GM23338 (cell line): ENCODE results near the gene LRFN3. TPM values are rescaled to one million over a fixed set of nuclear protein-coding genes. Genes with fewer than 3 reads are reported as not detected.

Source experiments
- ATAC-seq: fragments of 200-7000 bp; cut with Tn5 transposase; 3 replicates; pipeline ENCODE4 v1.9.1; 2020
- DNase-seq: peaks from one replicate; pipeline ENCODE4 v3.0.0-alpha.2; 2015; ENCODE audit warnings: low spot score
- H2AFZ ChIP-seq: fragments of 200-600 bp; sonication (generic); 2 replicates; pipeline ENCODE4 v1.8.0; 2016; ENCODE audit warnings: antibody characterized with exemption, mild to moderate bottlenecking, moderate library complexity
- H3F3A ChIP-seq: fragments of 200-600 bp; sonication (generic); replicated peaks from 2 replicates; pipeline ENCODE4 v1.8.0; 2017; ENCODE audit warnings: antibody characterized with exemption, mixed run types, low read depth
- H3K27ac ChIP-seq: fragments of 200-600 bp; sonication (generic); 2 replicates; pipeline ENCODE4 v1.6.1; 2016; ENCODE audit warnings: low read depth
- H3K27me3 ChIP-seq: fragments of 200-600 bp; sonication (generic); 2 replicates; pipeline ENCODE4 v1.8.0; 2016; ENCODE audit warnings: mild to moderate bottlenecking, mixed run types, moderate library complexity; ENCODE audit not compliant: insufficient read depth
- H3K36me3 ChIP-seq: fragments of 200-600 bp; sonication (generic); 2 replicates; pipeline ENCODE4 v1.8.0; 2016; ENCODE audit warnings: mild to moderate bottlenecking; ENCODE audit not compliant: insufficient read depth
- H3K4me1 ChIP-seq: fragments of 200-600 bp; sonication (generic); 2 replicates; pipeline ENCODE4 v1.8.0; 2016; ENCODE audit warnings: mild to moderate bottlenecking, moderate library complexity; ENCODE audit not compliant: insufficient read depth
- H3K4me2 ChIP-seq: fragments of 200-600 bp; sonication (generic); 2 replicates; pipeline ENCODE4 v1.7.1; 2017; ENCODE audit warnings: mixed run types
- H3K4me3 ChIP-seq: fragments of 200-600 bp; sonication (generic); 2 replicates; pipeline ENCODE4 v1.6.1; 2016; ENCODE audit warnings: mixed run types
- H3K79me2 ChIP-seq: fragments of 200-600 bp; sonication (generic); replicated peaks from 2 replicates; pipeline ENCODE4 v1.8.0; 2017; ENCODE audit warnings: mild to moderate bottlenecking; ENCODE audit not compliant: insufficient read depth
- H3K9me2 ChIP-seq: fragments of 200-600 bp; sonication (generic); 2 replicates; pipeline ENCODE4 v1.8.0; 2017; ENCODE audit not compliant: insufficient read depth
- H4K20me1 ChIP-seq: fragments of 200-600 bp; sonication (generic); replicated peaks from 2 replicates; pipeline ENCODE4 v1.8.0; 2017; ENCODE audit warnings: mild to moderate bottlenecking; ENCODE audit not compliant: insufficient read depth
- H3K27ac Mint-ChIP-seq: 2 replicates; pipeline ENCODE4 v1.8.0; 2020; ENCODE audit warnings: inconsistent platforms, mild to moderate bottlenecking, moderate library complexity, mixed read lengths
- H3K27me3 Mint-ChIP-seq: 3 replicates; pipeline ENCODE4 v1.8.0; 2022; ENCODE audit warnings: low read depth, mild to moderate bottlenecking, moderate library complexity, mixed read lengths, inconsistent platforms; ENCODE audit not compliant: insufficient read depth, poor library complexity
- H3K36me3 Mint-ChIP-seq: 3 replicates; pipeline ENCODE4 v1.8.0; 2021; ENCODE audit warnings: low read depth, mild to moderate bottlenecking, inconsistent platforms, moderate library complexity, mixed read lengths
- H3K4me1 Mint-ChIP-seq: 3 replicates; pipeline ENCODE4 v1.8.0; 2020; ENCODE audit warnings: mild to moderate bottlenecking, inconsistent platforms, mixed read lengths
- H3K4me3 Mint-ChIP-seq: 3 replicates; pipeline ENCODE4 v1.8.0; 2021; ENCODE audit warnings: moderate library complexity, mild to moderate bottlenecking, inconsistent platforms, mixed read lengths
- H3K9me3 Mint-ChIP-seq: 3 replicates; pipeline ENCODE4 v1.8.0; 2020; ENCODE audit warnings: moderate library complexity, mild to moderate bottlenecking, inconsistent platforms, mixed read lengths
- CREB1 ChIP-seq: fragments of 250-450 bp; sonication (Bioruptor Pico); IDR thresholded peaks from 2 replicates; pipeline ENCODE4 v1.5.0; 2020; ENCODE audit warnings: low read depth, mild to moderate bottlenecking, moderate library complexity
- ETS1 ChIP-seq: IDR thresholded peaks from 2 replicates; pipeline ENCODE4 v1.6.1; 2016; ENCODE audit warnings: antibody characterized with exemption
- EZH2 ChIP-seq: fragments of 200-600 bp; sonication (generic); IDR thresholded peaks from one replicate; pipeline ENCODE4 v1.8.0; 2017; ENCODE audit warnings: antibody characterized with exemption, mild to moderate bottlenecking, low read depth; ENCODE audit not compliant: unreplicated experiment
- EZH2phosphoT487 ChIP-seq: fragments of 200-600 bp; sonication (generic); IDR thresholded peaks from one replicate; pipeline ENCODE4 v1.8.1; 2018; ENCODE audit warnings: antibody characterized with exemption; ENCODE audit not compliant: unreplicated experiment
- JUNB ChIP-seq: IDR thresholded peaks from one replicate; pipeline ENCODE4 v1.6.1; 2016; ENCODE audit warnings: antibody characterized with exemption; ENCODE audit not compliant: unreplicated experiment
- NANOG ChIP-seq: IDR thresholded peaks from 2 replicates; pipeline ENCODE4 v1.6.1; 2016; ENCODE audit warnings: antibody characterized with exemption, borderline replicate concordance
- POLR2AphosphoS5 ChIP-seq: IDR thresholded peaks from 2 replicates; pipeline ENCODE4 v1.6.1; 2016; ENCODE audit warnings: antibody characterized with exemption, low read depth
- REST ChIP-seq: IDR thresholded peaks from one replicate; pipeline ENCODE4 v1.6.1; 2018; ENCODE audit warnings: antibody characterized with exemption; ENCODE audit not compliant: unreplicated experiment
- STAT1 ChIP-seq: IDR thresholded peaks from one replicate; pipeline ENCODE4 v1.6.1; 2016; ENCODE audit warnings: antibody characterized with exemption; ENCODE audit not compliant: unreplicated experiment
- ZNF114 ChIP-seq: fragments of 250-450 bp; sonication (Bioruptor Pico); IDR thresholded peaks from 2 replicates; pipeline ENCODE4 v1.5.0; 2020; ENCODE audit warnings: mild to moderate bottlenecking, moderate library complexity
- ZNF331 ChIP-seq: fragments of 250-450 bp; sonication (Bioruptor Pico); IDR thresholded peaks from 2 replicates; pipeline ENCODE4 v1.5.0; 2020; ENCODE audit warnings: low read depth, mild to moderate bottlenecking, moderate library complexity
- polyA plus RNA-seq: library from polyadenylated mRNA; unstranded; fragments of >200 nt; fragmentation: Nextera tagmentation; extraction: Ambion mirVana; gene quantifications from 2 replicates; pipeline ENCODE4 v1.2.1, GENCODE V29; 2016
- total RNA-seq: library from RNA; depleted of rRNA; stranded (reverse); fragments of >200 nt; shearing (Covaris generic); gene quantifications from 2 replicates; pipeline ENCODE4 v1.2.3, GENCODE V29; 2014
- TF ChIP-seq, protein P1 (sequence below): fragments of 250-450 bp; sonication (Bioruptor Pico); IDR thresholded peaks from 2 replicates; pipeline ENCODE4 v1.5.0; 2020; ENCODE audit warnings: mild to moderate bottlenecking, moderate library complexity
- TF ChIP-seq, protein P2 (sequence below), 2 experiments: fragments of 200-600 bp in 1 of 2; sonication (generic) in 1 of 2; conservative IDR thresholded peaks; 2 replicates each; pipeline versions ENCODE4 v1.5.1 to v1.6.1; 2016 to 2017; ENCODE audit warnings: antibody characterized with exemption in 2 of 2, low read depth in 2 of 2, mild to moderate bottlenecking in 2 of 2, moderate library complexity in 1 of 2

LRFN3 gene
- total and polyA plus RNA-seq, 2 experiments from 2014 or later: 5.8 to 15.1 TPM

DNA sequence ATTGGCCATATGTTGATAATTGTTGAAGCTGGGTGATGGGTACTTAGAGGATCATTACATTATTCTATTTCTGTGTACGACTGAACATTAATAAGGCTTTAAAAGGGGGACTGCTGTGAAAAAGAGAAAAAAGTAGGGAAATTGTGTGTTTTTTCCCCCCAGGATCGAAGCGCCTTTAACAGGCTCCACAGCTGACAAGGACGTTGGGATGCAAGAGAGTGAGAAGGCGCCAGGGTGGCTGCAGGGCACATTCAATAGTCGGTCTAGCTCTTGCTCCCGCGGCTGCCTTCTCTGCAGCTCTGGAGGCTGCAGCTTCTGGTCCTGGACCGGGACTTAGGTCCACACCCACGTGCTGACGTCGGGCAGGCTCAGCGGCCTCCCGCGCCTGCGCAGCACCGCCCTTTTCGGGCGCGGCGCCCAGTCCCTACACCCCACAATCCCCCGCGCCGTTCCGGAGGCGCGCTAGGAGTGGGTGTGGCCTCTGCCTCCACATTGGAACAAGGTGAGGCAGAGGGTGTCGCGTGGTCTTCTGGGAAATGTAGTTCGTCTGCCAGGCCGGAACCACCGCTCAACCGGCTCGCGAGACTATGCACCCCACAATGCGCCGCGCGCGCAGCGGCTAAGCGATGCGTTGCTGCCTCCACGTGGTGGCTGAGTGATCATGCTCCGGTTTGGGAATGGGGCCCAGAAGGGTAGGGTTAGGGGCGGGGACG lies 4.9 kb upstream of the LRFN3 start:
- no peaks in the 10 kb centered on the region for H3K27me3 ChIP-seq
- Mint-ChIP-seq H3K36me3 (no peaks in the 10 kb centered on the region; the same call in 2 of the 3 replicates), H3K27ac (peak overlapping the region; percentile 94), H3K9me3 (no peaks in the 10 kb centered on the region; the same call in 2 of the 3 replicates), H3K4me1 (peaks cover 19% of the 10 kb centered on the region), H3K4me3 (peak overlapping the region; percentile 67), H3K27me3 (peaks cover 20% of the 10 kb centered on the region)
- H3K27ac ChIP-seq: no peak overlapping the region
- H3K36me3 ChIP-seq: no peaks in the 10 kb centered on the region
- no peaks in the 10 kb centered on the region for H4K20me1 ChIP-seq
- H3F3A ChIP-seq: peaks cover 13% of the 10 kb centered on the region
- H3K4me1 ChIP-seq: peaks cover 17% of the 10 kb centered on the region; the same call in 1 of the 2 replicates
- no peak for TF ChIP-seq EZH2phosphoT487
- no peak for TF ChIP-seq ZNF331 (CRISPR knock-in tag)
- TF ChIP-seq ETS1: peak; percentile 95
- TF ChIP-seq POLR2AphosphoS5: peak; percentile 99
- TF ChIP-seq, protein P1, sequence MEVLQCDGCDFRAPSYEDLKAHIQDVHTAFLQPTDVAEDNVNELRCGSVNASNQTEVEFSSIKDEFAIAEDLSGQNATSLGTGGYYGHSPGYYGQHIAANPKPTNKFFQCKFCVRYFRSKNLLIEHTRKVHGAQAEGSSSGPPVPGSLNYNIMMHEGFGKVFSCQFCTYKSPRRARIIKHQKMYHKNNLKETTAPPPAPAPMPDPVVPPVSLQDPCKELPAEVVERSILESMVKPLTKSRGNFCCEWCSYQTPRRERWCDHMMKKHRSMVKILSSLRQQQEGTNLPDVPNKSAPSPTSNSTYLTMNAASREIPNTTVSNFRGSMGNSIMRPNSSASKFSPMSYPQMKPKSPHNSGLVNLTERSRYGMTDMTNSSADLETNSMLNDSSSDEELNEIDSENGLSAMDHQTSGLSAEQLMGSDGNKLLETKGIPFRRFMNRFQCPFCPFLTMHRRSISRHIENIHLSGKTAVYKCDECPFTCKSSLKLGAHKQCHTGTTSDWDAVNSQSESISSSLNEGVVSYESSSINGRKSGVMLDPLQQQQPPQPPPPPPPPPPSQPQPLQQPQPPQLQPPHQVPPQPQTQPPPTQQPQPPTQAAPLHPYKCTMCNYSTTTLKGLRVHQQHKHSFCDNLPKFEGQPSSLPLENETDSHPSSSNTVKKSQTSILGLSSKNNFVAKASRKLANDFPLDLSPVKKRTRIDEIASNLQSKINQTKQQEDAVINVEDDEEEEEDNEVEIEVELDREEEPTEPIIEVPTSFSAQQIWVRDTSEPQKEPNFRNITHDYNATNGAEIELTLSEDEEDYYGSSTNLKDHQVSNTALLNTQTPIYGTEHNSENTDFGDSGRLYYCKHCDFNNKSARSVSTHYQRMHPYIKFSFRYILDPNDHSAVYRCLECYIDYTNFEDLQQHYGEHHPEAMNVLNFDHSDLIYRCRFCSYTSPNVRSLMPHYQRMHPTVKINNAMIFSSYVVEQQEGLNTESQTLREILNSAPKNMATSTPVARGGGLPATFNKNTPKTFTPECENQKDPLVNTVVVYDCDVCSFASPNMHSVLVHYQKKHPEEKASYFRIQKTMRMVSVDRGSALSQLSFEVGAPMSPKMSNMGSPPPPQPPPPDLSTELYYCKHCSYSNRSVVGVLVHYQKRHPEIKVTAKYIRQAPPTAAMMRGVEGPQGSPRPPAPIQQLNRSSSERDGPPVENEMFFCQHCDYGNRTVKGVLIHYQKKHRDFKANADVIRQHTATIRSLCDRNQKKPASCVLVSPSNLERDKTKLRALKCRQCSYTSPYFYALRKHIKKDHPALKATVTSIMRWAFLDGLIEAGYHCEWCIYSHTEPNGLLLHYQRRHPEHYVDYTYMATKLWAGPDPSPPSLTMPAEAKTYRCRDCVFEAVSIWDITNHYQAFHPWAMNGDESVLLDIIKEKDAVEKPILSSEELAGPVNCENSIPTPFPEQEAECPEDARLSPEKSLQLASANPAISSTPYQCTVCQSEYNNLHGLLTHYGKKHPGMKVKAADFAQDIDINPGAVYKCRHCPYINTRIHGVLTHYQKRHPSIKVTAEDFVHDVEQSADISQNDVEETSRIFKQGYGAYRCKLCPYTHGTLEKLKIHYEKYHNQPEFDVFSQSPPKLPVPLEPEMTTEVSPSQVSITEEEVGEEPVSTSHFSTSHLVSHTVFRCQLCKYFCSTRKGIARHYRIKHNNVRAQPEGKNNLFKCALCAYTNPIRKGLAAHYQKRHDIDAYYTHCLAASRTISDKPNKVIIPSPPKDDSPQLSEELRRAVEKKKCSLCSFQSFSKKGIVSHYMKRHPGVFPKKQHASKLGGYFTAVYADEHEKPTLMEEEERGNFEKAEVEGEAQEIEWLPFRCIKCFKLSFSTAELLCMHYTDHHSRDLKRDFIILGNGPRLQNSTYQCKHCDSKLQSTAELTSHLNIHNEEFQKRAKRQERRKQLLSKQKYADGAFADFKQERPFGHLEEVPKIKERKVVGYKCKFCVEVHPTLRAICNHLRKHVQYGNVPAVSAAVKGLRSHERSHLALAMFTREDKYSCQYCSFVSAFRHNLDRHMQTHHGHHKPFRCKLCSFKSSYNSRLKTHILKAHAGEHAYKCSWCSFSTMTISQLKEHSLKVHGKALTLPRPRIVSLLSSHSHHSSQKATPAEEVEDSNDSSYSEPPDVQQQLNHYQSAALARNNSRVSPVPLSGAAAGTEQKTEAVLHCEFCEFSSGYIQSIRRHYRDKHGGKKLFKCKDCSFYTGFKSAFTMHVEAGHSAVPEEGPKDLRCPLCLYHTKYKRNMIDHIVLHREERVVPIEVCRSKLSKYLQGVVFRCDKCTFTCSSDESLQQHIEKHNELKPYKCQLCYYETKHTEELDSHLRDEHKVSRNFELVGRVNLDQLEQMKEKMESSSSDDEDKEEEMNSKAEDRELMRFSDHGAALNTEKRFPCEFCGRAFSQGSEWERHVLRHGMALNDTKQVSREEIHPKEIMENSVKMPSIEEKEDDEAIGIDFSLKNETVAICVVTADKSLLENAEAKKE: no peak
- peak; percentile 67 for TF ChIP-seq CREB1 (CRISPR knock-in tag)
- no peak for TF ChIP-seq STAT1
- TF ChIP-seq NANOG: no peak
- TF ChIP-seq, protein P2, sequence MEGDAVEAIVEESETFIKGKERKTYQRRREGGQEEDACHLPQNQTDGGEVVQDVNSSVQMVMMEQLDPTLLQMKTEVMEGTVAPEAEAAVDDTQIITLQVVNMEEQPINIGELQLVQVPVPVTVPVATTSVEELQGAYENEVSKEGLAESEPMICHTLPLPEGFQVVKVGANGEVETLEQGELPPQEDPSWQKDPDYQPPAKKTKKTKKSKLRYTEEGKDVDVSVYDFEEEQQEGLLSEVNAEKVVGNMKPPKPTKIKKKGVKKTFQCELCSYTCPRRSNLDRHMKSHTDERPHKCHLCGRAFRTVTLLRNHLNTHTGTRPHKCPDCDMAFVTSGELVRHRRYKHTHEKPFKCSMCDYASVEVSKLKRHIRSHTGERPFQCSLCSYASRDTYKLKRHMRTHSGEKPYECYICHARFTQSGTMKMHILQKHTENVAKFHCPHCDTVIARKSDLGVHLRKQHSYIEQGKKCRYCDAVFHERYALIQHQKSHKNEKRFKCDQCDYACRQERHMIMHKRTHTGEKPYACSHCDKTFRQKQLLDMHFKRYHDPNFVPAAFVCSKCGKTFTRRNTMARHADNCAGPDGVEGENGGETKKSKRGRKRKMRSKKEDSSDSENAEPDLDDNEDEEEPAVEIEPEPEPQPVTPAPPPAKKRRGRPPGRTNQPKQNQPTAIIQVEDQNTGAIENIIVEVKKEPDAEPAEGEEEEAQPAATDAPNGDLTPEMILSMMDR (conservative IDR thresholded peaks at IDR 0.05; ENCODE audit: low read depth in 2 of 2): peak; percentile 76 to 98
- TF ChIP-seq JUNB: no peak
- no peak for TF ChIP-seq ZNF114
- TF ChIP-seq REST: no peak
- no peak for TF ChIP-seq EZH2
- H3K4me2 ChIP-seq: peak overlapping the region; percentile 72
- peak overlapping the region; percentile 46 for H3K4me3 ChIP-seq
- peaks cover 3% of the 10 kb centered on the region; the same call in 1 of the 2 replicates for H3K9me2 ChIP-seq
- H3K79me2 ChIP-seq: no peaks in the 10 kb centered on the region
- H2AFZ ChIP-seq: no peak overlapping the region
- ATAC-seq (peak; percentile 89), DNase-seq (peak; percentile 99)
